GM18519 (cell line): ENCODE measurements around the gene HES1.

Experiments
- ATAC-seq: cut with Tn5 transposase; IDR thresholded peaks from one replicate; pipeline ENCODE4 v1.9.1; 2021; ENCODE audit warnings: mild to moderate bottlenecking, moderate library complexity; ENCODE audit not compliant: unreplicated experiment, low FRiP score

HES1 gene

DNA sequence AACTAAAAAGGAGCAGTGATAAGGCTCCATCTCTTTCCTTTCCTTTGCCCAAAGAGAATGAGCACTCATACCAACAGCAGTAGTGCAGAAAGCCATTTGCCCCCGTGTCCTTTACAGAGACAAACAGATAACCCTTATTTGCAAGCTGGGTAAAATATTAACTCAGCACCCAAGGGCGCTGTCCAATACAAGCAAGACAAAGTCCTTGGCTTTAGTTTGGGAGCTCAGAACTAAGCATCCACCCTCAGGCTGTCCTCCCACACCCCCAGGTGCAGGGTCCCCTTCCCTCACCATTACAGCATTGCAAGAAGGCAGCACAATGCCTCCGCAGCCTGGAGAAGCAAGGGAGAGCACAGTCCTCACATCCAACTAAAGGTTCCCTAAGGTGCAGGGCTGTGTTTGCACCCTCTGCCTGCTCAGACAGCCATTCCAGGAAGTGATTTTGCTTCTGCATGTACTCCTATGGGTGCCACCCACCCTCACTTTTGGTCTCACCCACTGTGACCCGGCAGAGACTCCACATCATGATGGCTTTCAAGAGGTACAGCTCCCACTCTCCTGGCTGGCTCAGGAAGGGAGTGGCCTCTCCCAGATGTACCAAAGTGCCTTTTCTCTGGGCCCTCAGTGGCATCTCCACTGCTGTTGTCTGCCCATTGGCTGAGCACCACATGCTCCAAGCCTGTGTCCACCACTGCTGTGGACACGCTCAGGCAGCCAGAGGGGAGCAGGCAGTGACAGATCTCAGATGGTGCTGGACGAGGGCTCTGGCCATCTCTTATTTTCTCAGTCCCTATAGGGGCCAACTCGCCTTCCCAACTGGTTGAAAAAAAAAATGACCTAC lies 34.1 kb upstream of the HES1 start:
- no peak for ATAC-seq

DNA sequence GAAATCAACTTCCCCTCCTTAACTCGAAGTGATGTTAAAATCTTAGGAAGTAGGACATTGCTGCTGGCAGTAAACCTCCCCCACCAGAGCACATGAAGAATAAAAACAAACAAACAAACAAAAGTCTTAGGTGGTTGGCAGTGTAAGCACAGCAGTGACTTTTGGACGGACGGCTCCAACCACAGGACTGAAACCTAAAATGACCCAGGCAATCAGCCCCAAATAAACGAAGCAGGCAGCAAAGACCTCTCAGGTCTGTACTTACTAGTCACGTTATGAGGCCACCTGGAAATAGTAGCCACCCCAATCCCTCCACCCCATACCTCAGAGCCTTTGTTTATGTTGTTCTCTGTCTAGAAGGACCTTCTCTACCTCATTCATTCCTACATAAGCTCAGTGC lies 33.5 kb upstream of the HES1 start:
- ATAC-seq, result no peak

DNA sequence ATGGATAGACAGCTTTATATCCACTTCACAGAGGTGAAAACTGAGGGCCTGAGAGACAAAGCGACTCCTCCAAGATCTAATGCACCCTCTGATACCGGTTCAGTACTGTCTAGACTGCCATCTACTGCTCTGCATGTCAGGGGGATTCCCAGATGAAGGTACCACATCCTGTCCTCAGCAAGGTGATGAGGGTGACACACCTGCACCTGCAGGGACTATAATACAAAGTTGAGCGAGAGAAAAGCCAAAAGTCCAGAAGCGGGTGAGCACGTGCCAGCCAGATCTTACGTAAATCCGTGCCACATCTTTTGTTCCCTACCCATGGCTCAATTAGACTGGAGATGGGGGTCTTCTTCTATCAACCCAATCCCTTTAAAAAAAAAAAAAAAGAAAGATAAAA lies 32.4 kb upstream of the HES1 start:
- ATAC-seq, result peak; percentile 24

DNA sequence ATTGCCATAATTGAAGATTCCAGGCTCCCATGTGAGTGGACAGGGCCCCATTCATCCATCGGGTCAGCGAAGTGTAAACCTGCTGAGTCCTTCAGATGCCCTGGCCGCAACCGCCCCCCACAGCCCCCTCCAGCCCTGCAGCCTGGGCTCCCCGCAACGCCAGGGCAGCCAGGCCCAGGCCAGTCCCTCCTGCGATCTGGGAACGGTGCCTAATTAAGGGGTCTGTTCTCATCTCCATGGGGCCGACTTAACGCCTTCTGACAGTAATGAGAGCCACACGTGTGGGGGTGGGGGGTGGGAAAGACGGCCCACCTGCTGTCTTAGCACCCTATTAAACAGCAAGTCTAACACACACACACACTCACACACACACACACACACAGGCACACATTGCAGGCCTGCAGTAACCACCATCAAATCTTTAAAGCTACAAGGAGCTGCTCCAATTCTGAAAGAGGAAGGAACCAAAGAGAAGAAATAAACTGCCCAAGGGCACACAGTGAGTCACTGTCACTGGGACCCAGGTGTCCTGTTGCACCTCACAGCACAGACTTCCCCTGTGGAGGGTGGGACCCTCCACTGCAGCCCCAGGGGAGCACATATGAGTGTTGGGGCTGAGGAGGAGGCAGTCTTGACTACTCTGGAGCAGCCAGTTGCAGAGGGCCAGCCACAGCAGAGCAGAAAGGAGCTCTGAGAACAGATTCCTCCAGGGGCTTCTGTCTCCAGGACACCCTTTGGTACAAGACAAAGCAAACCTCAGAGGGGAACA lies 31.8 kb upstream of the HES1 start:
- peak; percentile 39 for ATAC-seq

DNA sequence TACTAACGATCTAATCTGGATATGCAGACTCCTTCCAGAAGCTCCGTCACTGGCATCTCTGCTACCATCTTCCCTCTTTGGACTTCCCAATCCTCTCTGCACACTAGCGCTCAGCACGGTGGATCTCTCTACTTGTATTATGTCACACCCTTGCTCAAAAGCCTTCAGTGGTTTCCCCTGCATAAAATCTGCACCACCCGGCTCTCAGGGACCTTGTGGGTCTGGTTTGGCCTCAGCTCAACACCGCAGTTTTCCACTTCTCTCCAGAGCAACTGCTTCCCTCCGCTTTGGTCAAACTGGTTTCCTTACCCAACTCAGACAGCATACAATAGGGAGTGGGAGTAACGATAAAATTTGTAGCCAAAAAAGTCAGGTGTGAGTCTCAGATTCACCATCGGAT lies 30.7 kb upstream of the HES1 start:
- no peak for ATAC-seq

DNA sequence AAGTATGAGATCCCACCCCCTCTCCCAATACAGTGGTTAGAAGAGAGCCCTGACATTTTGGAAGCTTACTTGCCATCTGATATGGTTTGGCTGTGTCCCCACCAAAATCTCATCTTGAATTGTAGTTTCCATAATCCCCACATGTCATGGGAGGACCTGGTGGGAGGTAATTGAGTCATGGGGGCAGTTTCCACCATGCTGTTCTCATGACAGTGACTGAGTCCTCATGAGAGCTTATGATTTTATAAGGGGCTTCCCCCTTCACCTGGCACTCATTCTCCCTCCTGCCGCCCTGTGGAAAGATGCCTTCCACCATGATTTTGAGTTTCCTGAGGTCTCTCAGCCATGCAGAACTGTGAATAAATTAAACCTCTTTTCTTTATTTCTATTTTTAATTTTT lies 28.8 kb upstream of the HES1 start:
- ATAC-seq, result no peak

DNA sequence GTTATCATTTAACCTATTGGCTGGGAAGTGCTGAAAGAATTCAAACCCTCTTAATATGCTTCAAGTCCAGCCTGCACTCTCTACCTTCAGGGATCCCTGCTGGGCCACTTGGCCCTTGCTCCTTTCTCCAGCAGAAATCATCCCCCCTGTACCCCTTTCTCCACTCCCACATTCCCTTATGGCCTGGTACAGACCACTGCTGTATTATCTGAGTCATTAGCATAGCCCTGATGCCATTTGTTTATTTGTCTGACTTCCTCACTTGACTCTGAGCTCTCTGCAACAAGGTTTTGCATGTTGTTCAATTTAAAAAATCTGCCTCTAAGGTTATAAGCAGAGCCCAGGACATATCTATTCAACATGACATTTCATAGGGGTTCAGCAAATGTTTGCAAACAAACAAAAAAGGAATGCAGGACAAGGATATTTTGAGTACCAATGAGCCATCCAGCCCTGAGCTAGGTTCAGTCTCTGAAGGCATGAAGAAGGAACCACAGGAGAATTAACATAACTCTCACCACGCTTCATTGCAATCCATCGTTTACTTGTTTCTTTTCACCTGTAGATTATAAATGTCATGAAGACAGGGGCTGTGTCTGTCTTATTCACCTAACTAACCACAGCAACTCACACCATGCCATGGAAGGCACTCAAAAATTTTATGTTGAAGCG lies 26.6 kb upstream of the HES1 start:
- no peak for ATAC-seq

DNA sequence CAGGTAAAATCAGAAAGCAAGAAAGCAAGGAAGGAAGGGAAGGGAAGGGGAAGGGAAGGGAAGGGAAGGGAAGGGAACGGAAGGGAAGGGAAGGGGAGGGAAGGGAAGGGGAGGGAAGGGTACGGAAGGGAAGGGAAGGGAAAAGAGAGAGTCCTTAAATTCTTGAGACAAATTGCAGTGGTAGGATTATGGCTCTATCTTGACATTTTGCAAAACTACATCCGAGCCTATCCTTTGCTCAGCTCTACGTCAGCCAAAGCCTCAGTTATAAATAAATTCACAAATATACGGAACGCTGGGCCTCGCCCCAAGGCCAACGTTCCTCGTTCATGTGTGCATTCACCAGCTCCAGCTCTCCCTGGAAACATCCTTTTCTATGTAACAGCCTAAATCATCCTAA lies 25.5 kb upstream of the HES1 start:
- no peak for ATAC-seq

DNA sequence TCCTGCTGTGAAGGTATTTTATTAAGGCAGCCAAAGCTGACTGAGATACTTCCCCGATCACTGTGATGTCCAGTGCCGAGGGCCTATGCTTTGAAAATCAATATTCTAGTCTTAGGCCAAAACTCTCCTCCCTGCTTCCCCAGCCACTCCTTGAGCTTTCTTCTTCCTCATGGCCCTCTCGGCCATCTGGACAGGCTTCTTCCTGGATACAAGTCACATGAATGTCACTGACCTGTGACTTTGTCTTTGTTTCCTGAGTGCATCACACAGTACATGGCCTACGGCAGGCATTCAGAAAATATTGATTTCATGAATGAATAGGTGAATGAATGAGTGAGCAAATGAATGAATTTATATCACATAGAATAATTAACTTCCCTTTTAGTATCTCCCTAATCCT lies 24.6 kb upstream of the HES1 start:
- ATAC-seq, result no peak

DNA sequence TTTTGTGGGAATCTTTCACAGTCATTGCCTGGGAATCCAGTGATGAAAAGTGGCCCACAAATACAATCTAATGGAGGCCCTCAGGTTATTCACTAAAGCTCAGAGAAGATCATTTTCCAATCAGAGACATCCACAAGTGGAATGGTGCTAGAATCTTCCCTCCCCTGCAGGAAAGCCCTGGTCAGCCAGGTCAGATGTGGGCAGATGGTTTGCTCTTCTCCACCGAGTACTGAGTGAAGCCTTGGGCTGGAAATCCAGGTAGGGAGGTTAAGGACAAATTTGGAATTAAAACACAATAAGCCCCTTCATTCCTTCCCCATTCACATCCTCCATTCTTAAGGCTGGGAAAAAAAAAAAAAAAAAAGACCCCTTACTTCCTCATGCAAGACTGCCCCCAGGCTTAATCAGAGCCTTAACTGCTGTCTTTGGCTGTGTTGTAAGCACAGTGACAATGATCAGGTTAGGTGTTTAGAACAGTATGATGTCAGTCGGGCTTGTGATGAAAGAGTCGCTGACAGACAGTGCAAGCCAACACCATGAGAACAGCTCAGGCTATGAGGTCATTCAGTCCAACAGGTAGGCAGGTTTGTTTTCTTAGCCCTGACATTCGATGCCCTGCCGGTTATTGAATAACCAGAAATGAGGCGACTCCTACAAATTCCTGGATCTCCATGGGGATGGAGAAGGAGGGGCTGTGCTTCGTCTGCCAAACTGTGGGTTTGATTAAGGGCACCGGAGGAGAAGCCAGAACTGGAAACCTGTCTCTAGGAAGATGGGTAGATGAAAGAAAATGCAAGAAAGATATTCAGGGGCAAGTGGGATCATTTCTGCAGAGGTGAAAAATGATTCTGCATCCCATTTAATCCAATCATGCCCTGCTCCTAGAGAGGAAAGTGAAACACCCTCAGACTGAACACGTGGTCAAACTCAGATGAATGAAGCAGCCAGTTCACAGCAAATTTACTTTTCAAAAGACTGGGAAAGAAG lies 23.5 kb upstream of the HES1 start:
- no peak for ATAC-seq

DNA sequence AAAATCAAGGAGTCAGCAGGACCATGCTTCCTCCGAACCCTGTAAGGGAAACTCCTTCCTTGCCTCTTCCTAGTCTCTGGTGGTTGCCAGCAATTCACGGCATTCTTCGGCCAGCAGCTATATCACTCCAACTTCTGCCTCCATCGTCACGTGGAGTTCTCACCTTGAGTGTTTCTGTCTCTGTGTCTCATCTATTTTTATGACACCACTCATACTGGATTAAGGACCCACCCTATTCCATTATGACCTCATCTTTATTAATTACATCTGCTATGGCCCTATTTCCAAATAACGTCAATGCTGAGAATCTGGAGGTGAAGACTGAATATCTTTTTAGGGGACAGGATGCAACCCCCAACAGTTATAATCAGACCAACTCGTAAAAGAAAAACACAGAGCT lies 21.8 kb upstream of the HES1 start:
- ATAC-seq, result no peak

DNA sequence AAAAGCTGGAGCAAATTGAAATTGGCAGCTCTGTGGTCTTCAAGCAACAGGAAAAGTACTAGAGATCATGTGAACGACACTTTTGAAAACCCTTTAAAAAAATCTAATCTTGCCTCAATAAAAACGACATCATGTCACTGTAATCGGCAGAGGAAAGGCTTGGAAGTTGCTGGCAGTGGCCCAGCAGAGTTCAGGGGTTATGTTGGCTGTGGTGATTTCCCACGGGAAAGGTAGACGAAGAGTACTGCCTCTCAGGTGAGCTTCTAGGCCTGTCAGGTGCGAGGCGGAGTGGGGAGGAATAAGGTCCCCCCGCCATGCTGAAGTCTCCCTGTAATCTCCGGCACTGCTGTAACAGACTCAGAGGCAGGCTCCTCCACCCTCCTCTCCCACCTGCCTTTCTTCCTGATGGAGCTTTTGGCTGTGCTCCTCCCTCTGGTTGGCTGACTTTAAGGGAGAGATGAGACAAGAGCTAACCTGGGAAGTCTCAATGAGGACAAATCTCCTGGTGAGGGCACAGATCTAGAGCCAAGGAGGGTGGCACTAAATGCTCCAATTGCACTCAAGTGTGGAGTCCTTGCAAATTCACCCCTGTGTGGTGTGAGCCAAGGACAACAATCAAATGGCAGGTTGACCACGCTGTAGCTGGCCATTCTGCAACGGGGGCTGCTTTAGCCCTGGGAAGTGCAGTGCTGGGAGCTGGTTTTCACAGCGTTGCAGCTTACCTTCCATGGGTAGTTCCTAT lies 18.7 kb upstream of the HES1 start:
- ATAC-seq, result no peak

DNA sequence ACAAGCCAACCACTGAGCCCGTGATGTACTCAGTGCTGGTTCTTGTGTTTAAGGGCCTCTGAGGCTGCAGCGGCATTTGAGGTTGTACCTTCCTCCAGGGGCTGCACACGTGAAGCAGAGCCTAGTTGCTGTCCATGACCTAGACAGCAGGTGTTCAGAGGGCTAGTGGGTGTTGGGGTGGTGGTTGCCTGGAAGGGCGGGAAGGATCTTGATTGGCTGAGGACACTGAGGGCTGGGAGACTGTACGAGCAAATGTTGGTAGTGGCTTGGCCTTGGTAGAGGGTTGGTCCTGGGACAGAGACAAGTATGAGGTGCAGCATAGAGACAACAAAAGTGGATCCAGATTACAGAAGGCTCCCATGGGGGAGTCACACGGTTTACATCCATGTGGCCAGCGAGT lies 17.0 kb upstream of the HES1 start:
- no peak for ATAC-seq

DNA sequence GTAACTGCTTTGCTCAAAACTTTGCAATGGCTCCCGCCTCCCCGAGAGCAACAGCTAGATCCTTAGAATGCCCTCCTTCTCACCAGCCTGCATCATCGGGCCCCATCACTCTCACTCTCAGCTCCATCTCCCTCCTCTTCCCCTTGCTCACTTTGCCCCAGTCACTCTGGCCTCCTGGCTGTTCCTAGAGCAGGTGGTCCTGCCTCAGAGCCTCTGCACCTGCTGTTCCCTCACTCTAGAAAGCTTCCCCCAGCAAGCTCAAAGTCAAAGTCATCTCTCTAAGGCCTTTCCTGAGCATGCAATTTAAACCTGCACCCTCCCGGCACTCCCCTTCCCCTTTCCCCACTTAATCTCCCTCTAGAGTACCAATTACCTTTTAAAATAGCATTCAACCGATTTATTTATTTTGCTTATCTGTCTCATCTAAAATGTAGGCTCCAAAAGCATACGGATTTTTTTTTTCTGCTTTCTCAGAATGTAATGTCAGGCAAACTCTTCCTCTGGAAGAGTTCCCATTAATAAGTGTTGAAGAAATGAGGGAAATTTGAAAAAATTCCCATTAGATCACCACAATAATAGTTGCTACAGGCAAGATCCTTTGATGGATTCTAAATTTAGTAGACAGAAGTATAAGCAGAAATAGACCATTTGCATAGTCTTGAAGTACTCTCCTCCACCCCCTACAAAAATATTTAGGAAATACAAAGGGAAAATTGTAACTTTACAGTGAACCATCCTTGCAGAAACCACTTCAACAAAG lies 15.9 kb upstream of the HES1 start:
- no peak for ATAC-seq

DNA sequence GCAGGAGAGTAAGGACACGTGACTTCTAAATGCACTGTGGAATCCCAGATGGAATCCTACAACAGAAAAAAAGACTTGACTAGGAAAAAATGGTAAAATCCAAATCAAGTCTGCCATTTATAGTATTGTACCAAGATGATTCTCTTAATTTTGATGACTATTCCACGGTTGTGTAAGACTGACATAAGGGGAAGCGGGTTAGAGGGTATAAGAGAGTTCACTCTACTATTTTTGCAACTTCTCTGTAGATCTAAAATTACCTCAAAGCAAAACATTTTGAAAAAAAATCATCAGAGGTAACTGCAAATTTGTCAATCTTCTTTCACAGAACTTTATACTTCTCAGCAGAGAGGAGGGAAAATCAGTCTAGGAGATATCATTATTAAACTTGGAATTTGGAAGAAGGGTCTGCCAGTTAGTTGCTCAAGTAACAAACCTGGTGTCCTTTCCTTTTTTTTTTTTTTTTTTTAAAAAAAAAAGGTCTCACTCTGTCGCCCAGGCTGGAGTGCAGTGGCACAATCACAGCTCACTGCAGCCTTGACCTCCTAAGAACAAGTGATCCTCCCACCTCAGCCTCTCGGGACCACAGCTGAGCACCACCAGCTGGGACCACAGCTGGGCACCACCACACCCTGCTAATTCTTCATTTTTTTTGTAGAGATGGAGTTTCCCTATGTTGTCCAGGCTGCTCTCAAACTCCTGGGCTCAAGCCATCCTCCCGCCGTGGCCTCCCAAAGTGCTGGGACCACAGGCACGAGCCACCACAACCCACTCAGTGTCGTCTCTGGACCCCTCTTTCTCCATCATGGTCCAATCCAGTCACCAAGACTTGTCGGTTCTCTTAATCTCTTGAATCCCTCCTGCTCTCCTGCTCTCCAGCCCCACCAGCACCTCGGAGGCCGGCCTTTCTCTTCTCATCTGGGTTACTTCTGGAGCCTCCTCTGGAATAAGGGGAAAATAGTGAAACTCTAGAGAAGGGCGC lies 14.9 kb upstream of the HES1 start:
- no peak for ATAC-seq

DNA sequence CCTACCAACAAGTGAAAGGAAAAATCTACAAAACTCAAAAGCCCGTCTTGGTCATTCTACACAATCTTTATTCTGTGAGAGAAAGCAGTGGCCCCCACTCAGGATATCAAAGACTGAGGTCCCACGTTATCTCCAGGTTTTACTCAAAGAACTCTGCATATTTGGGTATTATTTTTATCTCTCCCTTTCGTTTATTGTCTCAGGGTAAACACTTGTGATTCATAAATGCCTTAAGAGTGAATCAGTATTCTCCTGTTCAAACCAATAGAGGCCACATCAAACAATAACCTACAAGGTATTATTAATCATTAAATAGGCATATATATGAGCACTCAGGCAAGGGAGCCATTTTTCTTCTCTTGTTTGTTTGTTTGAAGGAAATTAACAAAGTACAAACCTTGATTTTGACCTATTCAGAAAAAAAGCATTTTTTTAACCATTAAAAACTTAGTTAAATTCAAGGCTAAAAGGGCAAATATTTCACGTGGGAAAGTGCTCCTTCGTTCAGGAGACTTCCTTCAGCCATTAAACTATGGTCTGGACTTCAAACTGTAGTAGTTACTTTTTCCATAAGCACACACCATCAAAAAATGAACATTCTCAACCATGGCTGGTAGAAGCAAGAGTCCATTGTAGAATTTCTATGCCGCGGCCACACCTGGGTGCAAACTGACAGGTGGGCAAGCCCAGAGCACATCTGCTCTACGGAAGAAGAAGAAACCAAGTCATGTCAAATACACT lies 13.9 kb upstream of the HES1 start:
- ATAC-seq, result no peak

DNA sequence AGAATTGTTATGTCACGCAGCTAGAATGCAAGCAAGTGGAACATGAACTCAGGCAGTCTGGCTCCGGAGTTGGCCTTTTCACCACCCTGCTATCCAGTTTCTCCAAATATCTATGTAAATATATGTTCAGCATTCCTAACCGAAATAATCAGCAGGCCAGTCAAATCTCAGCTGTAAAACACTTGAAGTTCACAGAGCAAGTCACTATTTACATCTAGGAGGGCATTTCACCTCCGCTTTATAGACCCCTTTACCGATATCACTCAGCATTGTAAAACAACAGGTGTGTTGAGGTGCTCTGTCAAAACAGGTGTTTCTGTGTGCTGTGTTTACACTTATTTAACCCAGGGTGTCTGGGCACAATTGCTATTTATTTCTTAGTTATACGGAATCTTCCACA lies 12.2 kb upstream of the HES1 start:
- ATAC-seq, result no peak
